Stimulated activated CD4-positive, alpha-beta T cell treated with anti-CD3 and anti-CD28 coated beads, Interleukin-4, amount 100 ng/mL, for 48 hours (primary cell): ENCODE results near the gene HIVEP1.

Experiments
- DNase-seq, 2 donors: peaks; one replicate each; pipeline ENCODE4 v3.0.0-alpha.2; 2020; ENCODE audit warnings: low read depth in 2 of 2

The HIVEP1 gene

DNA sequence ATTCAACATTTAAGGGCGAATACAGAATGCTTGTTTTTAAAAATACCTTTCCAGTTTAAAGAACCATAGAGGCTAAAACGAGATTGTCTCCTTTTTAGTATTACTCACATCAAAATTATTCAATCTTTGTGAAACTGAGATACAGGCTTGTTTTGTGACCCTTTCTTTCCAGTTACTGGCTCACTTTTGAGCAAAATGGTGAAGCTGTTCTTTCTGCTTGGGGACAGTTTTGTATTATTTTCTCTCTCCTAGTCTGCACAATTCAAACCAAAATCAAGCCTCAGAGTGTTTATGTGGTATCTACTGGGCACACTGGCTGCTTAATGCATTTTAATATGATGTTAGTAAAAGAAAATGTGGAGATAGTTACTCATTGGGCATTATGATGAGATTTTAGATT lies 36.5 kb downstream of the HIVEP1 start:
- DNase-seq = no peak

GRCh38 chr6:12049165-12049564 lies 37.1 kb downstream of the HIVEP1 start:
- no peak for DNase-seq

- peak in 1 of 2 donors; percentile 30 for DNase-seq
These were observed 39.8 kb downstream of the HIVEP1 start for GRCh38 chr6:12051861-12052368.

GRCh38 chr6:12058172-12058961 lies 46.3 kb downstream of the HIVEP1 start:
- DNase-seq = no peak

GRCh38 chr6:12060780-12061609 lies 48.9 kb downstream of the HIVEP1 start:
- DNase-seq = peak; percentile 46 to 61

DNA sequence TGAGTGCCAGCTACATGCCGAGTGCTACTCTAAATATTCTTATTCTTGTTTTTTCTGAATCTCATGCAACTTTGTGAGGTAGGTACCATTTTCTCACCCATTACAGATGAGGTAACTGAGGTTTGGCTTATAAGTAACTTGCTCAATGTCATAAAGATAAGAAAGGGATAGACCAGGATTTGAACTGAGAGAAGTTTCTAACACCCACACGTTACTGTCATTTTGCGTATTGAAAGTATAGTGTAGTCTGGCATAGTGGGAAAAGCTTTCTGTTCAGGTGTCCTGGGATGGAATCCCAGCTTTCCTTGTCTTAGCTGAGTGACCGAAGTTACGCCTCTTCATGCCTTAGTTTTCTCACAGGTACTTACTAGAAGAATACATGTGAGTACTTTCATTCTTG lies 50.5 kb downstream of the HIVEP1 start:
- DNase-seq = no peak

GRCh38 chr6:12064131-12064530 lies 52.0 kb downstream of the HIVEP1 start:
- no peak for DNase-seq

DNA sequence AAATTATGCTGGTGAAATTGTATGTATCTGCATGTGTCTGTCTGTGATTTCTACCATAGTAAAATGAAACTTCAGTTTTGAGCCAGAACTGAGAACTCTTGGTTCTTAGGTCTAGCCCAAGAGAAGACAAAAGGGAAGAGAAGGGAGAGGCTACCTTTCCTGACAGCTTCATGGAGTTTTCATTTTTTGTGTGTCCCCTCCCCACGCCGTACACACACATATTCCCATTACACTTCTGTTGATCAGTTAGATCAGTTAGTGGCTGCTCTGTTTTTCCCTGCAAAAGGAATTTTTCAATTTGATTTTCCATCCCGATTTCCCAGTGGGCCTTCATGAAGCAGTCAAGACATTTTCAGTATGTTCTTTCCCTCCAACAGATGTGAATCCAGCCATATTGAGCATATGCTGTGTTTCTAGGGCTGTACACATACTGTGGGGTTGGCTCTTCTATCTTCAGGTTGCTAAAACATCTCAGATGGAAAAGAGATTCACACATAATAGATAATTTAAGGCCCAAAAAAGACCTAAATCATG lies 52.5 kb downstream of the HIVEP1 start:
- DNase-seq = no peak

DNA sequence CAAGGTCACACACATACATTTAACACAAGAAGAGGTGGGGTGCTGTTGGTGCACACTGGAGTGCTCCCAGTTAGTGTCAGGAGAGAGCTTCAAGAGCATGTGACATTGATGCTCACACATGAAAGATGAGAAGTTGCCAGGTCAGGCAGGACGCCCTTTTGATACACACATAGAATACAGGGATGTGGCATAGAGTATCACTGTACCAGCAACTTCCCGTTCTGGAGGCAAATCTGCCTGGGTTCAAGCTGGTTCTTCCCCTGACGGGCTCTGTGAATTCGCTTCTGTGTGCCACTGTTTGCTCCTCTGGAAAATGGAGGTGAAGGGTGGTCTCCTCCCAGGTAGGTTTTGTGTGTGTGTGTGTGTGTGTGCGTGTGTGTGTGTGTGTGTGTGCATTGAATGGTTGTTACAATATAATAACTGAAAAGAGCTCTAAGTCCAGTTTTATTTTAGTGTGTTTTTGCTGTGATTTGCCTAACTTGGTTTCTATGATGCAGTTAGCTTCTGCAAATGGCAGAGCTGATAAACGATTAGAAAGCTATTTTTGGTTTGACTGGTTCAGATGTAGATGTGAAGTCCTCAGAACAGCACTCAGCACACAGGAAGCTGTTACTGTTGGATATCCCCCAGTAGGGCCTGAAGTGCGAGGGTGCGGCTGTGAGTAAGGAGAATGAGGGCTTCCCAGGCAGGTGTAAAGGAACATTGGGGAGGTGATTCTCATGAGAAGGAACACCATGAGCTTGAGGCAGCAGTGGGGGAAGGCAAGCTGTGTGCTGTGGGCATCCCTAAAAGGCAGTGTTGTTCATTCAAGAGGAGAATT lies 53.4 kb downstream of the HIVEP1 start:
- no peak for DNase-seq

DNA sequence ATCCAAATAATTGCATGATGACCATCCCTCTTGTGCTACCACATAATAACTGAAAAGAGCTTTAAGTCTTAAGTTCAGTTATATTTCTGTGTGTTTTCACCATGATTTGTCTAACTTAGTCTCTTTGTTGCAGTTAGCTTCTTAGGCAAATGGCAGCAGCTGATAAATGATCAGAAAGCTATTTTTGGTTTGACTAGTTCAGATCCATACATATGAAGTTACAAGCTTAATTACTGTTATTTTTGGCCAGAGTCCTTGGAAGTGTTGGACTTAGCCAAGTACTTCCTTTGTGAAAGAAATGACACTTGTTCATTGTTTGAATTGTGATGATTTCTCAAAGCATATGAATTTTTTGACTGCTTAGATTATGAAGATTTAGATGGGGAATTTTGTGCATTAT lies 54.2 kb downstream of the HIVEP1 start:
- DNase-seq = no peak

DNA sequence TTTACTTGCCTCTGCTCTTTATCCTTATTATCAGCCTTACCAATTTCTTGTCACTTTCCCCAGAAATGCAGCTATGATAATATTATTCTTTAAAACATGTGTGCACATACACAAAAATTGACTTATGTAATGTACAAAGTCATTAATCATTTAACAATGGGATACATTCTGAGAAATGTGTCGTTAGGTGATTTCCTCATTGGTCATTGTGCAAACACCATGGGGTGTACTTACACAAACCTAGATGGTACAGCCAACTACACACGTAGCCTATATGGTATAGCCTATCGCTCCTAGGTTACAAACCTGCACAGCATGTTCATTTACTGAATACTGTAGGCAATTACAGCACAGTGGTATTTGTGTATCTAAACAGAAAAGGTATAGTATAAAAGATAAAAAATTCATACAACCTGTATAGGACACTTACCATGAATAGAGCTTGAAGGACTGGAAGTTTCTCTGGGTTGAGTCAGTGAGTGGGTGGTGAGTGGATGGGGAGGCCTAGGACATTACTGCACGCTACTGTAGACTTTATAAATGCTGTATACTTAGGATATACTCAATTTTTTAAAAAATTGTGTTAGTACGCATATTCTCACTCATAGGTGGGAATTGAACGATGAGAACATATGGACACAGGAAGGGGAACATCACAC lies 56.9 kb downstream of the HIVEP1 start:
- DNase-seq = no peak

- no peak for DNase-seq
These were observed 57.9 kb downstream of the HIVEP1 start for GRCh38 chr6:12069891-12070529.

- DNase-seq = no peak
These were observed 59.0 kb downstream of the HIVEP1 start for GRCh38 chr6:12071064-12071615.

GRCh38 chr6:12075067-12075563 lies 63.0 kb downstream of the HIVEP1 start:
- no peak for DNase-seq

DNA sequence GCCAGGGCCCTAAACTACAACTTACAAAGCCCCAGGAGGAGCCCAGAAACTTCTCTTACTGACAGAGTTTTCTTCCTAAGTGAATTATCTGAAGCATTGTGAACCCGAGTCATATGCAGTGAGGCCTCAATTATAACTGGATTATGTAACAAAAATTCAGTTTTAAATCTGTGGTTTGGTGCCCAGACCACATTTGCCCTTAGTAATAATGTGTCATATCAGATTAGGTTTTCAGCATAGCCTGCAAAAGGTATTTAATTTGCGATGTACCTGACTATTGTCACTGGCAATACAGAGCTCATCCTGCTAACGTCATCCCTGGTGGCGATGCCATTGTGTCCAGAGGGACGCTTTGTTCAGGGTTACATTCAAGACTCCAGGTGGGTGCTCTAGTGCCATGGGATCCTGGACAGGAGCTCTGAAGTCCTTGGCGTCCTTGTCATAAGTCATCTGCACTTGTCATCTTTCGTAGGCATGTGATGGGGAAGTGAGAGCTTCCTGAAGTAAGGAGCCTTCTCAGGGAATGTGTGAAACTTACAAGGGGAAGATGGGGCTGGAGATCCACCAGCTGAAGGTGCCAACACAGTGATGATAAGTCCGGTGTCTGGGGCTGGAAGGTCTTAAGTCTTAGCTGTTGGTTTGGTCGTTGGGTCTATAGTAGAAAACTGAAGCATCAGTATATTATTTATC lies 65.1 kb downstream of the HIVEP1 start:
- DNase-seq = no peak

DNA sequence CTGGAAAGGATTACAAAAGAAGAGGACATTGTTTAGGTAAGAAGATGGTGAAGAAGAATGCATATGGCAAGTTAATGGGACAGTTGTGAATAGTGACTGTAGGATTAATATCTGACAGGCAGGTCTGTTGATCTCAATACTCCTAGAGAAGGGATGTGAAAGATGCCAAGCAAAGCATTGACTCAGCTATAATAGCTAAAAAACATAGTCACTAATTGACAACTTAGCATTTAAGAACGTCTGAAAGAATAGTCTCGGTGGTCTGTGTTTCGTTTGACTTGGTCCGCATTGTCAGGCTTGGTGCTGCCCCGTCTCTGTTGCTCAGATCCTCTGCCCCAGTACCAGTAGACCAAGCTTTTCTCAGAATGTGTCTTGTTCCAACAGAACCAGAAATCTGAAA lies 65.9 kb downstream of the HIVEP1 start:
- no peak for DNase-seq

DNA sequence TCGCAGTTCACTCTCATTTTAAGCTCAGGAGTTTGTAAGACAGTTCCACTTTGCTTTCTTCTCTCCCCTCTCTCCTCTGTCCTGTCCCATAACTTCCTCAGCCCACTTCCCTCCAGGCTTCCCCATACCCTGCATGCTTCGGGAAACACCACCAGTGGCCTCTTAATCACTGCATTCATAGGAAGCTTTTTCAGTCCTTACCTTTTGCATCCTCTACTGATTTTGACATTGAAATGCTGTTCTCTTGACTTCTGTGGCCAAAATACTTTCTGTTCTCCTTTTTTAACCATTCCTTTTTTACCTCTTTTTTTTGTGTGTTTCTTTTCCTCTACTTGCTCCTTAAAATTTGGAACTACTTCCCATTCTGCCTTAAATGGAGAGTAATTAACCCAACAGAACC lies 69.7 kb downstream of the HIVEP1 start:
- no peak for DNase-seq

GRCh38 chr6:12082368-12082767 lies 70.3 kb downstream of the HIVEP1 start:
- no peak for DNase-seq

GRCh38 chr6:12083302-12083701 lies 71.2 kb downstream of the HIVEP1 start:
- no peak for DNase-seq

GRCh38 chr6:12083763-12084162 lies 71.7 kb downstream of the HIVEP1 start:
- no peak for DNase-seq
